ENCODE data around the gene SCMH1.

Gene SCMH1

GRCh38 chr1:41241749-41242341 lies at the start of gene SCMH1:
Gene SCMH1, minus strand, starts transcription at chr1:41242306. Its CDS starts 56,173 bp downstream, at chr1:41186133.
- TF ChIP-seq GATA3 (IDR thresholded peaks at IDR 0.05; ENCODE audit: low read depth, low read length) (no peak), GATA2 (IDR thresholded peaks at IDR 0.05; ENCODE audit: low read depth, low read length) (no peak)

- TF ChIP-seq GATA2 (IDR thresholded peaks at IDR 0.05; ENCODE audit: low read depth, low read length) (no peak), GATA3 (IDR thresholded peaks at IDR 0.05; ENCODE audit: low read depth, low read length) (no peak)
Observed at GRCh38 chr1:41291195-41291594, 49.1 kb upstream of the SCMH1 start.

GRCh38 chr1:41289196-41289595 lies 47.1 kb upstream of the SCMH1 start:
- TF ChIP-seq GATA2 (IDR thresholded peaks at IDR 0.05; ENCODE audit: low read depth, low read length) (no peak), GATA3 (IDR thresholded peaks at IDR 0.05; ENCODE audit: low read depth, low read length) (no peak)

GRCh38 chr1:41286992-41287391 lies 44.9 kb upstream of the SCMH1 start:
- TF ChIP-seq GATA3 (IDR thresholded peaks at IDR 0.05; ENCODE audit: low read depth, low read length), result no peak
- TF ChIP-seq GATA2 (IDR thresholded peaks at IDR 0.05; ENCODE audit: low read depth, low read length), result no peak

- TF ChIP-seq GATA3 (IDR thresholded peaks at IDR 0.05; ENCODE audit: low read depth, low read length) (no peak), GATA2 (IDR thresholded peaks at IDR 0.05; ENCODE audit: low read depth, low read length) (no peak)
Observed at GRCh38 chr1:41286486-41286885, 44.4 kb upstream of the SCMH1 start.

GRCh38 chr1:41285818-41286217 lies 43.7 kb upstream of the SCMH1 start:
- TF ChIP-seq GATA3 (IDR thresholded peaks at IDR 0.05; ENCODE audit: low read depth, low read length), result no peak
- TF ChIP-seq GATA2 (IDR thresholded peaks at IDR 0.05; ENCODE audit: low read depth, low read length), result no peak

GRCh38 chr1:41284121-41284520 lies 42.0 kb upstream of the SCMH1 start:
- no peak for TF ChIP-seq GATA2 (IDR thresholded peaks at IDR 0.05; ENCODE audit: low read depth, low read length)
- no peak for TF ChIP-seq GATA3 (IDR thresholded peaks at IDR 0.05; ENCODE audit: low read depth, low read length)

GRCh38 chr1:41282679-41283317 lies 40.7 kb upstream of the SCMH1 start:
- TF ChIP-seq GATA2 (IDR thresholded peaks at IDR 0.05; ENCODE audit: low read depth, low read length), result no peak
- TF ChIP-seq GATA3 (IDR thresholded peaks at IDR 0.05; ENCODE audit: low read depth, low read length), result no peak

GRCh38 chr1:41281334-41281733 lies 39.2 kb upstream of the SCMH1 start:
- TF ChIP-seq GATA3 (IDR thresholded peaks at IDR 0.05; ENCODE audit: low read depth, low read length) (no peak), GATA2 (IDR thresholded peaks at IDR 0.05; ENCODE audit: low read depth, low read length) (no peak)

GRCh38 chr1:41280202-41281032 lies 38.3 kb upstream of the SCMH1 start:
- no peak for TF ChIP-seq GATA3 (IDR thresholded peaks at IDR 0.05; ENCODE audit: low read depth, low read length)
- no peak for TF ChIP-seq GATA2 (IDR thresholded peaks at IDR 0.05; ENCODE audit: low read depth, low read length)

- TF ChIP-seq GATA3 (IDR thresholded peaks at IDR 0.05; ENCODE audit: low read depth, low read length) (no peak), GATA2 (IDR thresholded peaks at IDR 0.05; ENCODE audit: low read depth, low read length) (no peak)
Observed at GRCh38 chr1:41278076-41278475, 36.0 kb upstream of the SCMH1 start.

GRCh38 chr1:41277371-41277975 lies 35.4 kb upstream of the SCMH1 start:
- TF ChIP-seq GATA2 (IDR thresholded peaks at IDR 0.05; ENCODE audit: low read depth, low read length), result no peak
- TF ChIP-seq GATA3 (IDR thresholded peaks at IDR 0.05; ENCODE audit: low read depth, low read length), result no peak

GRCh38 chr1:41275831-41276230 lies 33.7 kb upstream of the SCMH1 start:
- no peak for TF ChIP-seq GATA2 (IDR thresholded peaks at IDR 0.05; ENCODE audit: low read depth, low read length)

GRCh38 chr1:41274752-41275545 lies 32.8 kb upstream of the SCMH1 start:
- no peak for TF ChIP-seq GATA2 (IDR thresholded peaks at IDR 0.05; ENCODE audit: low read depth, low read length)
- no peak for TF ChIP-seq GATA3 (IDR thresholded peaks at IDR 0.05; ENCODE audit: low read depth, low read length)

All from SH-SY5Y (cell line).